HepG2 (cell line): ENCODE data around the gene ABHD17B. TPM values are rescaled to one million over a fixed set of nuclear protein-coding genes. Genes with fewer than 3 reads are reported as not detected.

Experiments used
- ATAC-seq: fragments of 200-7000 bp; cut with Tn5 transposase; 3 replicates; pipeline ENCODE4 v1.9.1; 2020; ENCODE audit warnings: mild to moderate bottlenecking, moderate library complexity
- BruUV-seq: library from RNA; stranded (reverse); fragments of 400-500 nt; replicated peaks from 2 replicates; lab custom pipeline; 2021; lab: Mats Ljungman, UMichigan
- CTCF ChIA-PET: fragments of 300-600 bp; formaldehyde crosslinking; extraction: SDS; loops from one replicate; lab custom pipeline; 2021; ENCODE audit warnings: low total read pairs, inconsistent platforms, low intra/inter-chr PET ratio; lab: Yijun Ruan, JAX
- POLR2A ChIA-PET: fragments of 350-600 bp; sonication (Branson Sonifier 250); formaldehyde crosslinking; loops from one replicate; lab custom pipeline; 2020; ENCODE audit warnings: antibody characterized with exemption, inconsistent platforms; lab: Yijun Ruan, JAX
- DNase-seq: peaks from one replicate; pipeline ENCODE4 v3.0.0-alpha.2; 2015; ENCODE audit warnings: low spot score
- FAIRE-seq: peaks from 3 replicates; lab custom pipeline; 2011; peaks lifted over from hg19 to GRCh38; lab: Jason Lieb, UNC
- H2AFZ ChIP-seq: one replicate; pipeline ENCODE4 v1.6.1; 2011; ENCODE audit warnings: low read length, inconsistent platforms
- H3K27ac ChIP-seq: fragments of 300-600 bp; 3 replicates; pipeline ENCODE4 v1.8.0; 2011; ENCODE audit warnings: mixed run types, mild to moderate bottlenecking, mixed read lengths, low read length, inconsistent platforms; ENCODE audit not compliant: insufficient read depth; ENCODE audit errors: extremely low read length
- H3K27me3 ChIP-seq, 2 experiments: fragments of 200-600 bp in 1 of 2; 2 replicates in 1 of 2; 3 replicates in 1 of 2; pipeline versions ENCODE4 v1.6.0 to v1.8.0; 2011; ENCODE audit warnings: low read length in 2 of 2, mild to moderate bottlenecking in 2 of 2, moderate library complexity in 2 of 2, inconsistent platforms in 1 of 2; ENCODE audit not compliant: insufficient read depth in 2 of 2, control insufficient read depth in 1 of 2
- H3K36me3 ChIP-seq, 2 experiments: fragments of 200-600 bp in 1 of 2; replicated peaks in 1 of 2; 2 replicates in 1 of 2; 3 replicates in 1 of 2; pipeline versions ENCODE4 v1.5.1 to v1.8.0; 2011; ENCODE audit warnings: low read length in 2 of 2, inconsistent platforms in 1 of 2; ENCODE audit not compliant: insufficient read depth in 2 of 2, control insufficient read depth in 1 of 2
- H3K4me1 ChIP-seq: 2 replicates; pipeline ENCODE4 v1.5.1; 2012; ENCODE audit warnings: low read length, inconsistent platforms; ENCODE audit not compliant: insufficient read depth
- H3K4me2 ChIP-seq: 2 replicates; pipeline ENCODE4 v1.6.0; 2011; ENCODE audit warnings: low read depth, low read length, inconsistent platforms
- H3K4me3 ChIP-seq, 3 experiments: fragments of 200-600 bp in 1 of 3; sonication (generic), shearing (Covaris generic) in 1 of 3; replicated peaks in 1 of 3; 2 replicates each; pipeline ENCODE4 v1.5.1; 2011 to 2016; ENCODE audit warnings: low read length in 3 of 3, inconsistent platforms in 2 of 3, low read depth in 2 of 3, mild to moderate bottlenecking in 2 of 3, control low read depth in 1 of 3, mixed read lengths in 1 of 3; ENCODE audit not compliant: insufficient read depth in 1 of 3
- H3K79me2 ChIP-seq: one replicate; pipeline ENCODE4 v1.6.1; 2011; ENCODE audit warnings: low read length, inconsistent platforms; ENCODE audit not compliant: insufficient read depth
- H3K9ac ChIP-seq: 2 replicates; pipeline ENCODE4 v1.6.0; 2011; ENCODE audit warnings: mild to moderate bottlenecking, low read depth, low read length, inconsistent platforms; ENCODE audit not compliant: insufficient read depth
- H3K9me3 ChIP-seq: 2 replicates; pipeline ENCODE4 v1.5.1; 2012; ENCODE audit warnings: mild to moderate bottlenecking, low read length
- H4K20me1 ChIP-seq: 2 replicates; pipeline ENCODE4 v1.6.0; 2011; ENCODE audit warnings: inconsistent platforms, mild to moderate bottlenecking, low read length, moderate library complexity; ENCODE audit not compliant: insufficient read depth
- ERF ChIP-seq: IDR thresholded peaks from 2 replicates; pipeline ENCODE4 v1.6.1; 2018; ENCODE audit warnings: missing biosample characterization, missing genetic modification reagents
- KDM5A ChIP-seq: fragments of 200-600 bp; sonication (generic); IDR thresholded peaks from 2 replicates; pipeline ENCODE4 v1.7.0; 2018; ENCODE audit warnings: antibody characterized with exemption, mild to moderate bottlenecking, low read length, borderline replicate concordance
- KLF15 ChIP-seq: sonication (generic); formaldehyde crosslinking; IDR thresholded peaks from 2 replicates; pipeline ENCODE4 v1.8.1; 2023; ENCODE audit warnings: borderline replicate concordance, mild to moderate bottlenecking, inconsistent platforms, missing genetic modification reagents, mixed read lengths
- PHB2 ChIP-seq: fragments of 450-650 bp; IDR thresholded peaks from 2 replicates; pipeline ENCODE4 v1.6.1; 2018; ENCODE audit not compliant: partially characterized antibody
- TCF7 ChIP-seq: sonication (generic); IDR thresholded peaks from 2 replicates; pipeline ENCODE4 v1.6.1; 2016; ENCODE audit warnings: antibody characterized with exemption, low read depth
- ZFP90 ChIP-seq: sonication (generic); formaldehyde crosslinking; IDR thresholded peaks from 2 replicates; pipeline ENCODE4 v1.8.0; 2022; ENCODE audit warnings: missing genetic modification reagents, mild to moderate bottlenecking, inconsistent platforms, borderline replicate concordance
- ZFX ChIP-seq: sonication (generic); formaldehyde crosslinking; IDR thresholded peaks from 2 replicates; pipeline ENCODE4 v1.4.0; 2020; ENCODE audit warnings: mild to moderate bottlenecking, low read depth, missing genetic modification reagents, moderate library complexity
- ZNF207 ChIP-seq: fragments of 450-650 bp; IDR thresholded peaks from 2 replicates; pipeline ENCODE4 v1.6.1; 2016; ENCODE audit warnings: antibody characterized with exemption, borderline replicate concordance
- ZNF230 ChIP-seq: sonication (generic); formaldehyde crosslinking; IDR thresholded peaks from 2 replicates; pipeline ENCODE4 v1.4.0; 2020; ENCODE audit warnings: mild to moderate bottlenecking, missing genetic modification reagents
- ZNF552 ChIP-seq: sonication (generic); formaldehyde crosslinking; IDR thresholded peaks from 2 replicates; pipeline ENCODE4 v1.9.0; 2022; ENCODE audit warnings: missing genetic modification reagents, mild to moderate bottlenecking, borderline replicate concordance
- ZNF660 ChIP-seq: sonication (generic); formaldehyde crosslinking; IDR thresholded peaks from 2 replicates; pipeline ENCODE4 v1.5.1; 2020; ENCODE audit warnings: mild to moderate bottlenecking, low read depth, missing genetic modification reagents, borderline replicate concordance
- in situ Hi-C: cut with HindIII; loops from 2 replicates; pipeline ENCODE4 v1.10.0; 2017; ENCODE audit warnings: low pct_unique_long_range_greater_than_20kb; ENCODE audit not compliant: extremely low pct_ligation_motif_present
- intact Hi-C: fragments of 100-400 bp; cut with micrococcal nuclease; formaldehyde crosslinking; loops from one replicate; pipeline ENCODE4 v1.10.0; 2022; ENCODE audit not compliant: unreplicated experiment
- polyA plus RNA-seq, 8 experiments: library from polyadenylated mRNA; depleted of rRNA in 3 of 8; stranded (reverse) in 7 of 8; unstranded in 1 of 8; fragments of >200 nt; fragmentation: Illumina TruSeq in 4 of 8; extraction: Trizol in 4 of 8; gene quantifications; 2 replicates each; pipeline versions ENCODE4 v1.2.1 to v1.2.3, GENCODE V29; 2011 to 2016; ENCODE audit warnings: low read depth in 4 of 8, missing spikeins in 1 of 8, mixed read lengths in 1 of 8; ENCODE audit not compliant: insufficient read depth in 1 of 8
- total RNA-seq, 5 experiments: library from RNA; depleted of rRNA; stranded (reverse); fragments of >200 nt; fragmentation: Illumina TruSeq; extraction: Trizol; gene quantifications; 2 replicates each; pipeline ENCODE4 v1.2.3, GENCODE V29; 2016; ENCODE audit warnings: low read depth in 1 of 5
- TF ChIP-seq, protein P1 (sequence below): sonication (generic); formaldehyde crosslinking; IDR thresholded peaks from 2 replicates; pipeline ENCODE4 v1.5.0; 2020; ENCODE audit warnings: mild to moderate bottlenecking, missing genetic modification reagents
- TF ChIP-seq, protein P2 (sequence below): sonication (generic); formaldehyde crosslinking; IDR thresholded peaks from 2 replicates; pipeline ENCODE4 v1.4.0; 2020; ENCODE audit warnings: low read depth, mild to moderate bottlenecking, missing genetic modification reagents
- TF ChIP-seq, protein P3 (sequence below): sonication (generic); formaldehyde crosslinking; IDR thresholded peaks from 2 replicates; pipeline ENCODE4 v1.5.0; 2020; ENCODE audit warnings: mild to moderate bottlenecking, missing genetic modification reagents

ABHD17B gene
- total and polyA plus RNA-seq, 2 of the 13 experiments (the other 11 are each of a cell fraction or from before 2014, with no cell fraction given): 11.3 to 22.0 TPM

DNA sequence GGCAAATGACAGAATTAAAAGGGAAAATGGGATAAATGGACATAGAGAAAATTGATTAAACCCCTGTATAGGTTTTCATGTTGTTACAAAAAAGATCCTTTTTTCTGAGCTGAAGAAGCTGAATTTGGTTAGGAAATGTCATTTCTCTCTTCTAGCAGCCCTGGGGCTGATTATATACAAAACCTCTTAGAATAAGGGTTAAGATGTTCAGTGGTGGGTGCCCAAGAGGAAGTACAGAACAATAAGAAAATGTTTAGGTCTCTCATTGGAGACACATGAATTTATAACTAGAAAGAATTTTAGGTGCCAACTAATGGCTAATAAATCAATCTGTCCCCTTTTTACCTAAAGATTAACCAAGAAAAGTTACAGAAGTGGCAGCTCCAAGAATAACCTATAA, 14.2 kb downstream of the ABHD17B start (continued):
- TF ChIP-seq, protein P1, sequence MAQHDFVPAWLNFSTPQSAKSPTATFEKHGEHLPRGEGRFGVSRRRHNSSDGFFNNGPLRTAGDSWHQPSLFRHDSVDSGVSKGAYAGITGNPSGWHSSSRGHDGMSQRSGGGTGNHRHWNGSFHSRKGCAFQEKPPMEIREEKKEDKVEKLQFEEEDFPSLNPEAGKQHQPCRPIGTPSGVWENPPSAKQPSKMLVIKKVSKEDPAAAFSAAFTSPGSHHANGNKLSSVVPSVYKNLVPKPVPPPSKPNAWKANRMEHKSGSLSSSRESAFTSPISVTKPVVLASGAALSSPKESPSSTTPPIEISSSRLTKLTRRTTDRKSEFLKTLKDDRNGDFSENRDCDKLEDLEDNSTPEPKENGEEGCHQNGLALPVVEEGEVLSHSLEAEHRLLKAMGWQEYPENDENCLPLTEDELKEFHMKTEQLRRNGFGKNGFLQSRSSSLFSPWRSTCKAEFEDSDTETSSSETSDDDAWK (CRISPR knock-in tag): no peak

DNA sequence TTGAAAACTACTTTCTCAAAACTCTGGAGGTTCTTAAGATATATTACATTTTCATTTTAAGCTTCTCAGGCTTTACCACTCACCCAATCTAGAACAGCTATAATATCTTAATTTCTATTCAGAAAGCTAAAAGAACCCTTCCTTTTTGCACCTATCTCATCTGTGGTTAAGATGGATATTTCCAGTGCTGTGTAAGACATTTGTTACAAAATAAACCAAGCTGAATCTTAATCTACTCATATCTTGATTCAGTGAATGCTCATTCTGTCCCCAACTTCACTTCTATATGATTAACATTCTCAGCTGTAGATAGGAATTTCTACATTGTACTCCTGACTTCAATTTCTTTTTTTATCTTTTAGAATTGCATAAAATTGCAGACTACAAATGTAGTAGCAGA, 15.0 kb downstream of the ABHD17B start:
- H3K27ac ChIP-seq: no peak overlapping the region
- FAIRE-seq: no peak
- intact Hi-C loops: no loop called here

More for the DNA sequence above, 15.0 kb downstream of the ABHD17B start:
- H3K9ac ChIP-seq: no peak overlapping the region
- DNase-seq (no peak), ATAC-seq (no peak)
- TF ChIP-seq ZNF552 (CRISPR knock-in tag) (no peak), PHB2 (no peak), TCF7 (no peak), KLF15 (no peak), ZFP90 (CRISPR knock-in tag) (no peak), ZFX (CRISPR knock-in tag) (no peak), ERF (CRISPR knock-in tag) (no peak), ZNF230 (CRISPR knock-in tag) (no peak), ZNF660 (no peak), ZNF207 (no peak), KDM5A (no peak)
- TF ChIP-seq, protein P2, sequence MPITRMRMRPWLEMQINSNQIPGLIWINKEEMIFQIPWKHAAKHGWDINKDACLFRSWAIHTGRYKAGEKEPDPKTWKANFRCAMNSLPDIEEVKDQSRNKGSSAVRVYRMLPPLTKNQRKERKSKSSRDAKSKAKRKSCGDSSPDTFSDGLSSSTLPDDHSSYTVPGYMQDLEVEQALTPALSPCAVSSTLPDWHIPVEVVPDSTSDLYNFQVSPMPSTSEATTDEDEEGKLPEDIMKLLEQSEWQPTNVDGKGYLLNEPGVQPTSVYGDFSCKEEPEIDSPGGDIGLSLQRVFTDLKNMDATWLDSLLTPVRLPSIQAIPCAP (CRISPR knock-in tag): no peak
- TF ChIP-seq, protein P3, sequence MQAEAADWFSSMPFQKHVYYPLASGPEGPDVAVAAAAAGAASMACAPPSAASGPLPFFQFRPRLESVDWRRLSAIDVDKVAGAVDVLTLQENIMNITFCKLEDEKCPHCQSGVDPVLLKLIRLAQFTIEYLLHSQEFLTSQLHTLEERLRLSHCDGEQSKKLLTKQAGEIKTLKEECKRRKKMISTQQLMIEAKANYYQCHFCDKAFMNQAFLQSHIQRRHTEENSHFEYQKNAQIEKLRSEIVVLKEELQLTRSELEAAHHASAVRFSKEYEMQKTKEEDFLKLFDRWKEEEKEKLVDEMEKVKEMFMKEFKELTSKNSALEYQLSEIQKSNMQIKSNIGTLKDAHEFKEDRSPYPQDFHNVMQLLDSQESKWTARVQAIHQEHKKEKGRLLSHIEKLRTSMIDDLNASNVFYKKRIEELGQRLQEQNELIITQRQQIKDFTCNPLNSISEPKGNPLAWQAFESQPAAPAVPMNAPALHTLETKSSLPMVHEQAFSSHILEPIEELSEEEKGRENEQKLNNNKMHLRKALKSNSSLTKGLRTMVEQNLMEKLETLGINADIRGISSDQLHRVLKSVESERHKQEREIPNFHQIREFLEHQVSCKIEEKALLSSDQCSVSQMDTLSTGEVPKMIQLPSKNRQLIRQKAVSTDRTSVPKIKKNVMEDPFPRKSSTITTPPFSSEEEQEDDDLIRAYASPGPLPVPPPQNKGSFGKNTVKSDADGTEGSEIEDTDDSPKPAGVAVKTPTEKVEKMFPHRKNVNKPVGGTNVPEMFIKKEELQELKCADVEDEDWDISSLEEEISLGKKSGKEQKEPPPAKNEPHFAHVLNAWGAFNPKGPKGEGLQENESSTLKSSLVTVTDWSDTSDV (CRISPR knock-in tag): no peak
- H3K4me2 ChIP-seq: no peak overlapping the region
- H3K4me1 ChIP-seq: peaks cover 17% of the 10 kb centered on the region
- H2AFZ ChIP-seq: no peak overlapping the region
- ChIA-PET POLR2A (interaction anchor here (1.1 kb wide), 1 partner anchor 15 kb away, joined by 5 read pairs; the partner anchor contains the start of genes ABHD17B and C9orf85), CTCF (no interaction called here)
- no peak overlapping the region for H3K4me3 ChIP-seq
- peaks cover 86% of the 10 kb centered on the region for H3K79me2 ChIP-seq
- H4K20me1 ChIP-seq: peaks cover 3% of the 10 kb centered on the region; the same call in 1 of the 2 replicates
- peaks cover 0 to 2% of the 10 kb centered on the region in 2 experiments; a peak in 1 of 5 replicates for H3K36me3 ChIP-seq
- no peaks in the 10 kb centered on the region for H3K9me3 ChIP-seq
- in situ Hi-C loops: no loop called here
- no TSS peak for BruUV-seq
- no peaks in the 10 kb centered on the region for H3K27me3 ChIP-seq
